BLaER1 treated with 17β-estradiol and CSF1 and Interleukin-3, amounts not matched to agents 10 nM and 100 nM (cell line): Measurements from ENCODE around the gene DTX1.

Experiments
- H3K27ac ChIP-seq, 11 experiments: shearing (Covaris generic); formaldehyde crosslinking; 2 replicates each; pipeline ENCODE4 v1.8.1; 2022
- H3K27me3 ChIP-seq, 11 experiments: shearing (Covaris generic); formaldehyde crosslinking; 2 replicates each; pipeline ENCODE4 v1.8.1; 2022
- H3K36me3 ChIP-seq, 11 experiments: shearing (Covaris generic); formaldehyde crosslinking; 2 replicates each; pipeline ENCODE4 v1.8.1; 2022
- H3K4me1 ChIP-seq, 10 experiments: shearing (Covaris generic); formaldehyde crosslinking; 2 replicates each; pipeline ENCODE4 v1.8.1; 2022
- H3K4me2 ChIP-seq, 11 experiments: shearing (Covaris generic); formaldehyde crosslinking; 2 replicates each; pipeline ENCODE4 v1.8.1; 2022
- H3K4me3 ChIP-seq, 10 experiments: shearing (Covaris generic); formaldehyde crosslinking; 2 replicates each; pipeline ENCODE4 v1.8.1; 2022
- H3K9ac ChIP-seq, 11 experiments: shearing (Covaris generic); formaldehyde crosslinking; 2 replicates each; pipeline ENCODE4 v1.8.1; 2022
- H3K9me3 ChIP-seq, 11 experiments: shearing (Covaris generic); formaldehyde crosslinking; replicated peaks in 1 of 11; 2 replicates each; pipeline ENCODE4 v1.8.1; 2022
- H4K20me1 ChIP-seq, 11 experiments: shearing (Covaris generic); formaldehyde crosslinking; 2 replicates each; pipeline ENCODE4 v1.8.1; 2022
- Cebpa-rat ChIP-seq, 11 experiments: shearing (Covaris generic); IDR thresholded peaks; 2 replicates each; pipeline ENCODE4 v1.8.1; 2022

DTX1 gene

DNA sequence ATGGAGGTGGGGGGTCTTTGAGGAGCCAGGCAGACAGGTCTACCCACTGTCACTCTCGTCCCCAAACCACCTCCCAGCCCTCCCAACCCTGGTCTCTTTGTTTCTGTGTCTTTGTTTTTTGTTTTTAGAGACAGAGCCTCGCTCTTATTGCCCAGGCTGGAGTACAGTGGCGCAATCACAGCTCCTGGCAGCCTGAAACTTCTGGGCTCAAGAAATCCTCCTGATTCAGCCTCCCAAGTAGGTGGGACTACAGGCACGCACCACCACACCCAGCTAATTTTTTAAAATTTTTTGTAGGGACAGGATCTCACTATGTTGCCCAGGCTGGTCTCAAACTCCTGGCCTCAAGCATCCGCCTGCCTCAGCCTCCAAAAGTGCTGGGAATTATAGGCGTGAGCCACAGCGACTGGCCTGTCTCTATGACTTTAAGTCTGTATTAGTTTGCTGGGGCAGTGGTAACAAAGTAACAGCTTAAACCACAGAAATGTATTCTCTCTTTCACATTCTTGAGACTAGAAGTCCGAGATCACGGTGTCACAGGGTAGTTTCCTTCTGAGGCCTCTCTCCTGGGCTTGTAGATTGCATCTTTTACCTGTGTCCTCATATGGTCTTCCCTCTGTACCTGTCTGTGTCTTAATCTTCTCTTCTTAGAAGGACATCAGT is 26.1 kb downstream of the DTX1 start:
- Histone ChIP-seq H3K36me3 (peaks cover 0 to 54% (median 0%) of the 10 kb centered on the region in 11 experiments; a peak in 11 of 22 replicates), H3K9ac (no peak overlapping the region; a peak in 1 of 22 replicates), H3K4me2 (peak overlapping the region in 6 of 11 experiments; percentile 22 to 38 (median 26); a peak in 8 of 22 replicates)

DNA sequence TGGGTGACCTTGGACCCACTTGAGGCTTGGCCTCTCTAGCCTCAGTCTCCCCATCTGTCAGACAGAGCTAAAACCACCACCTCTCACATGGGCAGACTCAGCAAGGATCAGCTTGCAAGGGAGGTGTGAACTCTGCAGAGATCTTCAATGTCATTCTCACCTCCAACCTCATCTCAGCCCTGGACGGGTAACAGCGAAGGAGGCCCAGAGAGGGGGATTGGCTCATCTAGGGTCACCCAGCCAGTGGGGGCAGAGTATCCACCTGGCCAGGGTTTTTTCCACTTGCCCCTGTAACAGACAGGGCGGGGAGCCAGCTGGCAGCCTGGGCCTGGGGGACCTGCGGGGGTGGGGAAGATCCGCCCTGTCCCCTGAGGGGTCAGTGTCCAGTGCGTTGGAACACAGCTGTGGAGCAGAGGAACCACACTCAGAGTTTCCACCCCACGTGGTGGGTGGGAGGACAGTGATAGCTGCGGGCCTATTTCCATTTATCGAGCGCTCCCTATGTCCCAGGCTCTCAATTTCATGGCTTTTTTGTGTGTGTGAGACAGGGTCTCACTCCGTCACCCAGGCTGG is 27.4 kb downstream of the DTX1 start:
- H4K20me1 ChIP-seq = peaks cover 0 to 5% (median 0%) of the 10 kb centered on the region in 11 experiments; a peak in 5 of 22 replicates
- H3K4me1 ChIP-seq = peaks cover 24 to 99% (median 55%) of the 10 kb centered on the region in 10 experiments
- no peak overlapping the region for H3K4me3 ChIP-seq
- peaks cover 0 to 42% (median 0%) of the 10 kb centered on the region in 11 experiments; a peak in 8 of 22 replicates for H3K36me3 ChIP-seq
- no peaks in the 10 kb centered on the region for H3K9me3 ChIP-seq
- H3K9ac ChIP-seq = peak overlapping the region in 1 of 11 experiments; percentile 27; a peak in 1 of 22 replicates
- no peak overlapping the region for H3K27ac ChIP-seq
- TF ChIP-seq Cebpa-rat (IDR thresholded peaks at IDR 0.05) = no peak
- H3K4me2 ChIP-seq = peak overlapping the region in 7 of 11 experiments; percentile 7 to 48 (median 40); a peak in 9 of 22 replicates
- H3K27me3 ChIP-seq = no peaks in the 10 kb centered on the region

More for the DNA sequence above, 26.1 kb downstream of the DTX1 start:
- Histone ChIP-seq H3K4me3 (no peak overlapping the region), H3K4me1 (peaks cover 24 to 98% (median 57%) of the 10 kb centered on the region in 10 experiments), H4K20me1 (peaks cover 0 to 5% (median 0%) of the 10 kb centered on the region in 11 experiments; a peak in 5 of 22 replicates), H3K27me3 (peaks cover 0 to 6% (median 0%) of the 10 kb centered on the region in 11 experiments; a peak in 3 of 22 replicates), H3K9me3 (no peaks in the 10 kb centered on the region), H3K27ac (no peak overlapping the region)
- no peak for TF ChIP-seq Cebpa-rat (IDR thresholded peaks at IDR 0.05)

DNA sequence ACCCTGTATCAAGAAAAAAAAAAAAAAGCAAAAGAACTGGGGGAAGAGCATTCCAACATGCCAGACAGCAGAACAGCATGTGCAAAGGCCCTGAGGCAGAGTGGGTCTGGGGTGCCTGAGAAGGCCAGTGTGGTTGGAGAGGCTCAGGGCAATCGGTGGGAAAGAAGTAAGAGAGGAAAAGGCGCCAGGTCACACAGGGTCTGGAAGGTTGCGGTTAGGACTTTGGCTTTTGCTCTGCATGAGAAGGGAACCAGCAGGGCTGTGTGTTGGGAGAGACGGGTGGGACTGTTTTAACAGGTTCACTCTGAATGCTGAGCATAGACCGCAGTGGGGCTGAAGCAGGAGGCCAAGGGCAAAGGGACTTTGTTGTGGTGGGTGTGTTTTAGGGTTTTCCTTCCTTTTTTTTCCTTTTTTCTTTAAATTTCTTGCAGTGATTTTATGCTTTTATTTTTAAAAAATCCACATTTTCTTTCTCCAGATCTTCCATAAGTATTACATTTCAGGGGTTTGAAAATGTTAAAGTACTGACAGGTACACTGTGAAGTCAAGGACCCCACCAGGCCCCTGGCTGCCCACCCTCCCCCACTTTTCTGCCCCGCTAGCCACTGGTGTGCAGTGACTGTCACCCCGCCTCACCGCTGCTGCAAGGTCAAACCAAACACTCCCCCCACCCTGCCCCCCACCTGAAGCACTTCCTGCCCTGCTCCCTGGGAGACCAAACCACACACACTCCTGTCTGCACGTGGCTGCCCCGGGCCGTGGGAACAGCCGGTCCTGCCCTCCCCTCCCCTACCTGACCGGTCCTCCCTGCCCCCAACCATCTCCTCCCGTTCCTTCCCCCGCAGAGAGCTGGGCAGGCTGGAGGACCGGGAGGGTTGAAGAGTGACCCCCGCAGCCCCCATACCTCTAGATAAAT is 30.0 kb downstream of the DTX1 start:
- H3K27ac ChIP-seq = peak overlapping the region in 3 of 11 experiments; percentile 7 to 40 (median 26); a peak in 5 of 22 replicates
- H3K4me3 ChIP-seq = no peak overlapping the region
- no peak for TF ChIP-seq Cebpa-rat (IDR thresholded peaks at IDR 0.05)
- H3K9ac ChIP-seq = peak overlapping the region in 2 of 11 experiments; percentile 12 to 25; a peak in 3 of 22 replicates
- H4K20me1 ChIP-seq = peaks cover 0 to 30% (median 9%) of the 10 kb centered on the region in 11 experiments; a peak in 7 of 22 replicates
- H3K27me3 ChIP-seq = no peaks in the 10 kb centered on the region
- no peaks in the 10 kb centered on the region for H3K9me3 ChIP-seq
- peaks cover 35 to 99% (median 71%) of the 10 kb centered on the region in 10 experiments for H3K4me1 ChIP-seq
- peaks cover 0 to 26% (median 0%) of the 10 kb centered on the region in 11 experiments; a peak in 7 of 22 replicates for H3K36me3 ChIP-seq
- H3K4me2 ChIP-seq = peak overlapping the region; percentile 61 to 74 (median 68)

DNA sequence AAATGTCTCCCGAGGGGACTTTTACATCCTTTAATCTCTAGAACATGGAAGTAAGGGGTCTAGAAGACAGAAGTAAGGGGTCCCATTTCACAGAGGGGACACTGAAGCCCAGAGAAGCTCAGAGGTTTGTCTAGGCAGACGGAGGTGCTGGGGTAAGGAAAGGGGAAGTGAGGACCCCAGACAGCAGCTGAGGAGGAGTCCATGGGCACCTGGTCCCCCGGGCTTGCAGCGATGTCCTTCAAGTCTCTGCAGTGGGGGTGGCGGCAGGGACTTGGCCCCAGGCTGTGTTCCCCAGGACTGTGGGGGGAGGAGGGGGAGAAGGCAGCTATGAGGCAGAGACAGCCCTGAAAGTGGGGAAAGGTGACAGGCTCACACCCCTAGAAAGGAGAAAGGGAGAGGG is 30.7 kb downstream of the DTX1 start:
- Histone ChIP-seq H3K4me3 (no peak overlapping the region), H3K4me2 (peak overlapping the region; percentile 29 to 74 (median 68); a peak in 20 of 22 replicates), H3K27ac (peak overlapping the region in 3 of 11 experiments; percentile 7 to 40 (median 26); a peak in 5 of 22 replicates), H3K9ac (peak overlapping the region in 3 of 11 experiments; percentile 12 to 25 (median 25); a peak in 3 of 22 replicates), H4K20me1 (peaks cover 0 to 33% (median 9%) of the 10 kb centered on the region in 11 experiments; a peak in 7 of 22 replicates), H3K36me3 (peaks cover 0 to 26% (median 0%) of the 10 kb centered on the region in 11 experiments; a peak in 7 of 22 replicates), H3K9me3 (no peaks in the 10 kb centered on the region), H3K4me1 (peaks cover 30 to 99% (median 76%) of the 10 kb centered on the region in 10 experiments), H3K27me3 (no peaks in the 10 kb centered on the region)
- no peak for TF ChIP-seq Cebpa-rat (IDR thresholded peaks at IDR 0.05)

DNA sequence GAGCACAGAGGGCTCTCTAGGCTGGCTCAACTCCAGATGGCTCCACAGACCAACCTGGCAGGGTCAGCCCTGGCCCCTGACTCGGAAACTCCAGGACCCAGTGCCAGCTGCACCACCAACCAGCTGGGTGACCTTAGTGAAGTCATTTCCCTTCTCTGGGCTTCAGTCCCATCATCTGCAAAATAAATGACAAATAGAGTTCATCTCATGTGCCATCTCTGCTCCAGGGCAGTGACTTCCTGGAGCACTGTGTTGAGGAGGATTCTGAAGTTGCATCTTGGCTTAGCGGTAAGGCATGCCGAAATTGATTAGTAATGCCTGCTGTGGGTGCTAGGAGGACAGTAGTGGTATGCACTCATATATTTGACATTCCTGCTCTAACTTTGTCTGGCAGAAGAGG is 31.5 kb downstream of the DTX1 start:
- Histone ChIP-seq H3K27ac (no peak overlapping the region; a peak in 1 of 22 replicates), H3K27me3 (no peaks in the 10 kb centered on the region), H3K36me3 (peaks cover 0 to 22% (median 0%) of the 10 kb centered on the region in 11 experiments; a peak in 7 of 22 replicates), H3K4me1 (peaks cover 33 to 99% (median 82%) of the 10 kb centered on the region in 10 experiments), H4K20me1 (peaks cover 0 to 33% (median 9%) of the 10 kb centered on the region in 11 experiments; a peak in 7 of 22 replicates), H3K9me3 (no peaks in the 10 kb centered on the region), H3K4me2 (peak overlapping the region in 5 of 11 experiments; percentile 65 to 74 (median 71); a peak in 6 of 22 replicates), H3K9ac (no peak overlapping the region), H3K4me3 (no peak overlapping the region)
- no peak for TF ChIP-seq Cebpa-rat (IDR thresholded peaks at IDR 0.05)

DNA sequence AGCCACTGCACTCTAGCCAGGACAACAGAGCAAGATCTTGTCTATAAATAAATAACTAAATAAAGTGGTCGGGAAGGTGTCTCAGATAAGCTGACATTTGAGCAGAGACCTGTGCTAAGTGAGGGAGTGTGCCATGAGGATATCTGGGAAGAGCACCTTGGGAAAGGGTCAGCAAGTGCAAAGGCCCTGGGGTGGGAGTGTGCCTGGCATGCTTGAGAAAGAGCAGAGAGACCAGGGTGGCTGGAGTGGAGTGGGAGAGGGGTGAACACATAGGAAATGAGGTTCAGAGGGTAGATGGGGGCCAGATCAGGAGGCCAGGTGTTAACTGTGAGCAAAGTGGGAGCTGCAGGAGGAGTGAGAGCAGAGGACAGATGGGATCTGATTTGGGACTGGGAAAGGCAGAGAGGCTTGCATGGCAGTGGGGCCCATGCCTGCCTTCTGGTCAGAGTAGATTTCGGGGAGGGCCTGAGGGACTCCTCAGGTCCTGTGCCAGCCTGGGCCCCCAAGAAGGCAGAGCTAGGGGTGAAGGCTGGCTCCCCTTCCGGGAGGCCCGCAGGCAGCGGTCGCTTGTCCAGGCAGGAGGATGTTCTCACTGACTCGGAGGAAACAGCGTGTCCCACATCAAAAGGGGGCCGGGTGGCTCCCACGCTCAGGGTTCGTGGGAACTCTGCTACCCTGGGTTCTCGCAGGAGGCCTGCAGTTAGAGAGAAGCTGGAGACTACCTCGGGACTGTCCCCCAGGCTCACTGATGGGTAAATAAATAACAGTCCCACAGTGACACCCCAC is 32.6 kb downstream of the DTX1 start:
- TF ChIP-seq Cebpa-rat (IDR thresholded peaks at IDR 0.05) = no peak
- Histone ChIP-seq H3K4me2 (peak overlapping the region; percentile 39 to 81 (median 59); a peak in 21 of 22 replicates), H3K4me1 (peaks cover 34 to 89% (median 76%) of the 10 kb centered on the region in 10 experiments), H3K9me3 (no peaks in the 10 kb centered on the region), H4K20me1 (peaks cover 0 to 33% (median 9%) of the 10 kb centered on the region in 11 experiments; a peak in 7 of 22 replicates), H3K9ac (peak overlapping the region in 7 of 11 experiments; percentile 6 to 56 (median 44); a peak in 8 of 22 replicates), H3K36me3 (peaks cover 0 to 13% (median 0%) of the 10 kb centered on the region in 11 experiments; a peak in 5 of 22 replicates), H3K27ac (peak overlapping the region in 6 of 11 experiments; percentile 18 to 57 (median 44); a peak in 7 of 22 replicates), H3K27me3 (no peaks in the 10 kb centered on the region), H3K4me3 (no peak overlapping the region)

DNA sequence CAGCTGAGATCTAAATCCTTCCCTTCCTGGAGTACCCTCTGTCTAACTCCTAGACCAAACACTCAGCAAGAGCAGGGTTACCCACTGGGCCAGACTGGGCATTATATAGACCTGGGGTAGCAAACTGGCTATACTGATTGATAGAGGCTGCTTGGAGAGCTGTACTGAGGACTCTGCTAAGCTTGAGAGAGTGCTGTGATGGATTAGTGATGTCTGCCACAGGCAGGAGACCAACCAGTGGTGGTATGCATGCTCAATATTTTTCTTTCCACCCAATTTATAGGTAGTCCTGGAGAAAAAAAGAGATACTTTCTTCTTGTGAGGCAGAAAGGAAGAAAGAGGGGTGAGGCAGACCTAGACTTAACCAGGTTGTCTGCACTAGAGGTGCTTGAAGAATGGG is 33.3 kb downstream of the DTX1 start:
- Histone ChIP-seq H3K27ac (peak overlapping the region in 1 of 11 experiments; percentile 43; a peak in 1 of 22 replicates), H3K9me3 (no peaks in the 10 kb centered on the region), H4K20me1 (peaks cover 0 to 38% (median 9%) of the 10 kb centered on the region in 11 experiments; a peak in 8 of 22 replicates), H3K36me3 (peaks cover 0 to 11% (median 0%) of the 10 kb centered on the region in 11 experiments; a peak in 8 of 22 replicates), H3K4me2 (peak overlapping the region; percentile 39 to 81 (median 59); a peak in 19 of 22 replicates), H3K4me3 (no peak overlapping the region), H3K9ac (peak overlapping the region in 4 of 11 experiments; percentile 44 to 56 (median 46); a peak in 2 of 22 replicates), H3K27me3 (no peaks in the 10 kb centered on the region), H3K4me1 (peaks cover 34 to 82% (median 72%) of the 10 kb centered on the region in 10 experiments)
- no peak for TF ChIP-seq Cebpa-rat (IDR thresholded peaks at IDR 0.05)
